RPMI7951 (cell line): ENCODE data around the gene DACH1. TPM values are rescaled to one million over a fixed set of nuclear protein-coding genes. Genes with fewer than 3 reads are reported as not detected.

ENCODE experiments used
- DNase-seq: peaks from one replicate; pipeline ENCODE4 v3.0.0-alpha.2; 2012; ENCODE audit warnings: low read depth
- total RNA-seq: library from RNA; depleted of rRNA; stranded (reverse); fragments of >200 nt; shearing (Covaris generic); gene quantifications from 2 replicates; pipeline ENCODE4 v1.2.3, GENCODE V29; 2014

Gene DACH1
- total RNA-seq, 1 experiment from 2014 or later, result not detected

- DNase-seq, result no peak
These were observed 36.7 kb downstream of the DACH1 start for GRCh38 chr13:71830323-71830722.

GRCh38 chr13:71829547-71829946, 37.5 kb downstream of the DACH1 start:
- no peak for DNase-seq

- DNase-seq, result no peak
These were observed 38.4 kb downstream of the DACH1 start for GRCh38 chr13:71828564-71828963.

- no peak for DNase-seq
These were observed 38.9 kb downstream of the DACH1 start for GRCh38 chr13:71828117-71828516.

- DNase-seq, result no peak
These were observed 39.8 kb downstream of the DACH1 start for GRCh38 chr13:71827241-71827640.

GRCh38 chr13:71820699-71821098, 46.3 kb downstream of the DACH1 start:
- no peak for DNase-seq

- DNase-seq, result no peak
These were observed 49.7 kb downstream of the DACH1 start for GRCh38 chr13:71817335-71817734.

GRCh38 chr13:71814806-71815360, 52.1 kb downstream of the DACH1 start:
- DNase-seq, result no peak

- DNase-seq, result no peak
These were observed 53.8 kb downstream of the DACH1 start for GRCh38 chr13:71813187-71813586.

- no peak for DNase-seq
These were observed 55.7 kb downstream of the DACH1 start for GRCh38 chr13:71811344-71811743.

GRCh38 chr13:71808708-71809107, 58.3 kb downstream of the DACH1 start:
- DNase-seq, result no peak

- no peak for DNase-seq
These were observed 60.1 kb downstream of the DACH1 start for GRCh38 chr13:71806886-71807285.

GRCh38 chr13:71803066-71803465, 63.9 kb downstream of the DACH1 start:
- DNase-seq, result no peak

- no peak for DNase-seq
These were observed 65.2 kb downstream of the DACH1 start for GRCh38 chr13:71801781-71802180.

GRCh38 chr13:71801165-71801760, 65.7 kb downstream of the DACH1 start:
- no peak for DNase-seq

- no peak for DNase-seq
These were observed 67.7 kb downstream of the DACH1 start for GRCh38 chr13:71799324-71799723.

- no peak for DNase-seq
These were observed 68.3 kb downstream of the DACH1 start for GRCh38 chr13:71798707-71799106.

GRCh38 chr13:71797517-71797916, 69.5 kb downstream of the DACH1 start:
- DNase-seq, result no peak

GRCh38 chr13:71789693-71790329, 77.2 kb downstream of the DACH1 start:
- DNase-seq, result no peak

- DNase-seq, result no peak
These were observed 78.0 kb downstream of the DACH1 start for GRCh38 chr13:71789037-71789436.

- no peak for DNase-seq
These were observed 79.6 kb downstream of the DACH1 start for GRCh38 chr13:71787414-71787813.

GRCh38 chr13:71786875-71787274, 80.1 kb downstream of the DACH1 start:
- DNase-seq, result no peak

GRCh38 chr13:71785361-71785760, 81.6 kb downstream of the DACH1 start:
- DNase-seq, result no peak

- no peak for DNase-seq
These were observed 86.5 kb downstream of the DACH1 start for GRCh38 chr13:71780546-71780945.
